EL (cell line): ENCODE data around the gene ZBTB42.
"Not testable (repeated sequence)": the region's sequence is repeated elsewhere in the genome, so short reads cannot be mapped to it uniquely, and the experiment has no call there.

Experiments
- DNase-seq: peaks from one replicate; pipeline ENCODE4 v3.0.0-alpha.2; 2016

The ZBTB42 gene

GRCh38 chr14:104797115-104798044 lies 3.5 kb upstream of the ZBTB42 start:
- no peak for DNase-seq

GRCh38 chr14:104798300-104799243 lies 2.3 kb upstream of the ZBTB42 start:
- no peak for DNase-seq

- DNase-seq, result no peak
Observed at GRCh38 chr14:104799244-104800014, 1.5 kb upstream of the ZBTB42 start.

- peak; percentile 79 for DNase-seq
Observed at GRCh38 chr14:104800015-104800770, 708 bp upstream of the ZBTB42 start.

GRCh38 chr14:104801520-104802393 lies 856 bp downstream of the ZBTB42 start:
- DNase-seq, result no peak

- no peak for DNase-seq
Observed at GRCh38 chr14:104802394-104803184, 1.7 kb downstream of the ZBTB42 start.

GRCh38 chr14:104803280-104803911 lies 2.5 kb downstream of the ZBTB42 start:
- DNase-seq, result no peak

GRCh38 chr14:104803912-104804410 lies 3.1 kb downstream of the ZBTB42 start:
- peak; percentile 53 for DNase-seq

- DNase-seq, result no peak
Observed at GRCh38 chr14:104804481-104805325, 3.8 kb downstream of the ZBTB42 start.

GRCh38 chr14:104805326-104805678 lies 4.4 kb downstream of the ZBTB42 start:
- DNase-seq, result peak; percentile 93

GRCh38 chr14:104805941-104806624 lies 5.2 kb downstream of the ZBTB42 start:
- DNase-seq, result no peak

- DNase-seq, result no peak
Observed at GRCh38 chr14:104806625-104807465, 5.9 kb downstream of the ZBTB42 start.

GRCh38 chr14:104808456-104808855 lies 7.6 kb downstream of the ZBTB42 start:
- DNase-seq, result no peak

GRCh38 chr14:104810316-104810715 lies 9.4 kb downstream of the ZBTB42 start:
- DNase-seq, result no peak

- no peak for DNase-seq
Observed at GRCh38 chr14:104813286-104813685, 12.4 kb downstream of the ZBTB42 start.

- DNase-seq, result not testable (repeated sequence)
Observed at GRCh38 chr14:104814701-104815100, 13.8 kb downstream of the ZBTB42 start.

- DNase-seq, result no peak
Observed at GRCh38 chr14:104816616-104816884, 15.6 kb downstream of the ZBTB42 start.
